Neural progenitor cell (in vitro differentiated cells): Measurements from ENCODE around the gene MAPK8.
A peak's percentile ranks its signal among the peaks of the same experiment; 100 is the strongest.

Experiments
- EZH2 ChIP-seq: fragments of 200-600 bp; sonication (generic); IDR thresholded peaks from 2 replicates; pipeline ENCODE4 v1.6.1; 2017; ENCODE audit warnings: antibody characterized with exemption, mild to moderate bottlenecking, moderate library complexity
- TF ChIP-seq, protein P1 (sequence below): fragments of 200-600 bp; sonication (generic); IDR thresholded peaks from 2 replicates; pipeline ENCODE4 v1.5.1; 2017; ENCODE audit warnings: antibody characterized with exemption, mild to moderate bottlenecking

DNA sequence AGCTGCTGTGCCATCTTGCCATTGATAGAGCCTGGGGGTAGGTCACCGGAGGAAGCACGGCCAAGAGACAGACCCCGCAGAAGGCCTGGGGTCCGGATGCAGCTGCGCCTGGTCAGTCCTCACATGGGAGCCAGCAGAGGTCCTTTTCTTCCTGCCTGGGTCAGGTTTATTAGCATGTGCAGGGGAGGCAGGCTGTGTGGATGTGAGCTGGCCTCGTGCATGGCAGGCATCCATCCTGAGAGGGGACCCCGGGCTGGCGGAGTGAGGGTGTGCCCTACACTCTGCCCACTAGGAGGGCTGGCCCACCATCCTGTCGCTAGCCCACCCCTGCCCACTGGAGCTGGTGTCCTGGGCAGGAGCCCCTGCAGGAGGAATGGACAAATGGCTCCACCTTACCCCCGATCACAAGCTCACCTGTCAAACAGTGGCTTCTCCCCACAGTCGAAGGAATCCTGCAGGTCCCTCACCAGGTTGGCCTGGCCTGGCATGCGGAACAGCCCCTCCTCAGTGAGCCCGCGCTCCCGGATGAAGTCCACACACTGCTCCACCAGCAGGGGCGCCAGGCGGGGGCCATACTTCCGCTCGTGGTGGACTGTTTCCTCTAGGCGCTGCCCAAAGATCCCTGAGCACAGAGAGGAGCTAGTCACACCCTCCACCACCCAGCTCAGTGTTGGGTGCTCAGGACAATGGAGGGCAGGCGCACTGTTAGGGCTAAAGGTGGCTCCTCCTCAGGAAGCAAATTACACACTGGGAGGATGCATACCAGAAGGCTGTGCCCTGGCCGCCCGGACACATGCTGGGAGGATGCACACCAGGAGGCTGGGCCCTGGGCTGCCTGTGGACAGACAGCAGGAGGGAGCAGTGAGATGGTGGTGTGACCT lies 153.0 kb downstream of the MAPK8 start:
- TF ChIP-seq, protein P1, sequence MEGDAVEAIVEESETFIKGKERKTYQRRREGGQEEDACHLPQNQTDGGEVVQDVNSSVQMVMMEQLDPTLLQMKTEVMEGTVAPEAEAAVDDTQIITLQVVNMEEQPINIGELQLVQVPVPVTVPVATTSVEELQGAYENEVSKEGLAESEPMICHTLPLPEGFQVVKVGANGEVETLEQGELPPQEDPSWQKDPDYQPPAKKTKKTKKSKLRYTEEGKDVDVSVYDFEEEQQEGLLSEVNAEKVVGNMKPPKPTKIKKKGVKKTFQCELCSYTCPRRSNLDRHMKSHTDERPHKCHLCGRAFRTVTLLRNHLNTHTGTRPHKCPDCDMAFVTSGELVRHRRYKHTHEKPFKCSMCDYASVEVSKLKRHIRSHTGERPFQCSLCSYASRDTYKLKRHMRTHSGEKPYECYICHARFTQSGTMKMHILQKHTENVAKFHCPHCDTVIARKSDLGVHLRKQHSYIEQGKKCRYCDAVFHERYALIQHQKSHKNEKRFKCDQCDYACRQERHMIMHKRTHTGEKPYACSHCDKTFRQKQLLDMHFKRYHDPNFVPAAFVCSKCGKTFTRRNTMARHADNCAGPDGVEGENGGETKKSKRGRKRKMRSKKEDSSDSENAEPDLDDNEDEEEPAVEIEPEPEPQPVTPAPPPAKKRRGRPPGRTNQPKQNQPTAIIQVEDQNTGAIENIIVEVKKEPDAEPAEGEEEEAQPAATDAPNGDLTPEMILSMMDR = peak; percentile 6
- TF ChIP-seq EZH2 = no peak
